Activated naive CD4-positive, alpha-beta T cell treated with anti-CD3 and anti-CD28 coated beads for 36 hours (primary cell): ENCODE results near the gene HID1. TPM values are rescaled to one million over a fixed set of nuclear protein-coding genes. Genes with fewer than 3 reads are reported as not detected.

Experiments used
- CTCF ChIA-PET: fragments of 350-600 bp; sonication (Branson Sonifier 250); formaldehyde crosslinking; loops from one replicate; lab custom pipeline; 2021; ENCODE audit warnings: antibody characterized with exemption; lab: Charles Lee
- DNase-seq: peaks from one replicate; pipeline ENCODE4 v3.0.0-alpha.2; 2020
- H3K27ac Mint-ChIP-seq: one replicate; pipeline ENCODE4 v1.8.0; 2021; ENCODE audit warnings: mild to moderate bottlenecking, mixed read lengths
- H3K27me3 Mint-ChIP-seq: one replicate; pipeline ENCODE4 v1.8.0; 2021; ENCODE audit warnings: low read depth, mixed read lengths
- H3K36me3 Mint-ChIP-seq: one replicate; pipeline ENCODE4 v1.8.0; 2021; ENCODE audit warnings: low read depth, mixed read lengths
- H3K4me1 Mint-ChIP-seq: one replicate; pipeline ENCODE4 v1.8.0; 2021; ENCODE audit warnings: low read depth, mixed read lengths
- H3K4me3 Mint-ChIP-seq: one replicate; pipeline ENCODE4 v1.8.0; 2021; ENCODE audit warnings: mild to moderate bottlenecking, moderate library complexity, mixed read lengths
- H3K9me3 Mint-ChIP-seq: one replicate; pipeline ENCODE4 v1.8.0; 2021; ENCODE audit warnings: mixed read lengths
- intact Hi-C: fragments of 100-400 bp; cut with micrococcal nuclease; formaldehyde crosslinking; loops from one replicate; pipeline ENCODE4 v1.15.1; 2023
- total RNA-seq, 2 experiments: library from RNA; stranded (reverse); gene quantifications; one replicate each; pipeline ENCODE4 v1.2.3, GENCODE V29; 2021

HID1 gene
- total RNA-seq, 2 experiments from 2014 or later: 0.91 to 1.6 TPM

DNA sequence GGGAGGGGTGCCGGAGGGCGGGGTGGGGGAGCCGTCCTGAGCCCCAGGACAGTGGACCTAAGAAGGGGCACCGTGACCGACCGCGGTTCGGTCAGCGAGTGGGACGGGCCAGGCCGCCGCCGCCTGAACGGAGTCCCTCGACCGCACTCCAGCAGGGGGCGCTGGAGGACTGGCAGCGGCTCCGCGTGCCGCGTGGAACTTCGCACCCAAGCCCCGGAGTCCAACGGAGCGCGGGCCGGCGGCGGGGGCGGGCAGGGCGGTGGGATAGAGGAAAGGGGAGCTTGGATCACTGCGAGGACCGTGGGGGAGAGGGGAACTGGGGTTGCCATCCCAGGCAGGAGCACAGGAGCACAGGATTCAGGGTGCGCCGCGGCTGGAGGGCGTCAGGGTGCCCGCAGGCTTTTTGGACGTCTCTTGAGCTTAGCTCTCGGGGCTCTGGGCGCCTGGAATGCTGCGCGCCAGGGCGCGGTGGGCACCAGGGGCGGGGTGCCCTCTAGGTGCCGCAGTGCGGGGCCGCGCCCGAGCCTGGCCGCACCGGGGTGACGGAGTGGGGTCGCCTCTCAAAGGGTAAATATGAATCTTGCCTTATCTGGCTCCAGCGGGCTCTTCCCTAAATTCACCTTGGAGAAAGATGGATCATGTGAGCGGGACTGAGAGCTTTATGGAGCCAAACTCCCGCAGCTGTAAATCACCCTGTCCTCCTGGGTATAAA is 48.9 kb downstream of the HID1 start:
- H3K27ac Mint-ChIP-seq: no peak overlapping the region
- CTCF ChIA-PET: interaction anchor here (0.5 to 4.6 kb wide), 10 partner anchors 10 to 279 kb away, joined by 3 to 35 read pairs (median 6); partner anchors contain the start of gene MRPL58
- intact Hi-C loops: loop anchor here (1.0 kb wide), 1 partner anchor 37 kb away; no protein-coding TSS in a partner anchor
- no peaks in the 10 kb centered on the region for H3K36me3 Mint-ChIP-seq
- no peaks in the 10 kb centered on the region for H3K9me3 Mint-ChIP-seq
- H3K4me1 Mint-ChIP-seq: peaks cover 9% of the 10 kb centered on the region
- H3K4me3 Mint-ChIP-seq: no peak overlapping the region
- DNase-seq: peak; percentile 75
- peaks cover 42% of the 10 kb centered on the region for H3K27me3 Mint-ChIP-seq

DNA sequence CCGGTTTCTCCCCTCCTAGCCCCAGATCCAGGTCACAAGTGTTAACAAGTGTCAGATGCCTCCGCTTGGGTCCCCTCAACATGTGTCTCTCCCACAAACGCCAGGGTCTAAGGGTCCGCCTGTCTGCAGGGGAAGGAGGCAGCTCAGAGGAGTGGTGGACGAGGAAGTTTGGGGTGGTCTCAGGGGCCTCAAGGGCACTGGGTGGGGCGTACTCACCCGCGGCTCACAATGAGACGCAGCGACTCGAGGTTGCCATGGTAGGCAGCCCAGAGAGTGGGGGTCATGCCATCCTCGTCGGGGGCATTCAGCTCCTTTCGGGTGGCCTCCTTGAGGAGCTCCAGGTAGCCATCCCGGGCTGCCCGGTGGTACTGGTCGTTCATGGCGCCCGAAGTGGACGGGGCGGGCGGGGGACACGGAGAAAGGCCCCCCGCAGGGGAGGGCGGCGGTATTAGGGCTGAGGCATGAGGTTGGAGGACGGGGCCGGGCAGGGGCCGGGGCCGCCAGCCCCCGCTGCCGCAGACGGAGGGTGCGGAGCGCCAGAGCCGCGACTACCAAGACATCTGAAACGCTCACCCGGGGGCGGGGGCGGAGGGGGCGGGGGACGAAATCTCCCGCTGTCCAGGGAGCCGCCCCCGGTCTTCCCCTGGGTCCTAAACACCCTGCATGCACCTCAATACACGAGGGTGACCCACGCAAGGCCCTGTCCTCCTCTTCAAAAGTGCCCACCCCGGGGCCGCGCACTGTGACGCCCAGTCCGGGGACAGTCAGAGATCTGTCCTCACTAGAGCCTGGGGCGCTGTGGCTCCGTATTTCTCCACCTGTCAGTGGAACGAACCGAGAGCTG is 49.6 kb downstream of the HID1 start, which contains the start of gene USH1G:
USH1G (minus strand) TSS at position 562 of the 844 bp plus-strand sequence; CDS start at position 380, 182 bp downstream.
- CTCF ChIA-PET: interaction anchor here (0.8 to 4.6 kb wide), 9 partner anchors 10 to 149 kb away, joined by 3 to 35 read pairs (median 6); partner anchors contain the start of gene MRPL58
- intact Hi-C loops: loop anchor here (1.0 kb wide), 1 partner anchor 37 kb away; no protein-coding TSS in a partner anchor
- Mint-ChIP-seq H3K36me3 (no peaks in the 10 kb centered on the region), H3K27me3 (peaks cover 44% of the 10 kb centered on the region), H3K4me1 (peaks cover 9% of the 10 kb centered on the region), H3K9me3 (no peaks in the 10 kb centered on the region), H3K4me3 (no peak within 1 kb of the TSS), H3K27ac (no peak within 1 kb of the TSS)
- DNase-seq: no peak

- intact Hi-C loops: no loop called here
- Mint-ChIP-seq H3K4me1 (peaks cover 9% of the 10 kb centered on the region), H3K9me3 (no peaks in the 10 kb centered on the region), H3K27me3 (peaks cover 44% of the 10 kb centered on the region), H3K27ac (no peak overlapping the region), H3K4me3 (no peak overlapping the region), H3K36me3 (no peaks in the 10 kb centered on the region)
- CTCF ChIA-PET: interaction anchor here (0.8 to 4.6 kb wide), 7 partner anchors 9 to 150 kb away, joined by 3 to 35 read pairs (median 6); partner anchors contain the start of gene MRPL58
- no peak for DNase-seq
These were observed 50.4 kb downstream of the HID1 start for GRCh38 chr17:74922172-74922571.

DNA sequence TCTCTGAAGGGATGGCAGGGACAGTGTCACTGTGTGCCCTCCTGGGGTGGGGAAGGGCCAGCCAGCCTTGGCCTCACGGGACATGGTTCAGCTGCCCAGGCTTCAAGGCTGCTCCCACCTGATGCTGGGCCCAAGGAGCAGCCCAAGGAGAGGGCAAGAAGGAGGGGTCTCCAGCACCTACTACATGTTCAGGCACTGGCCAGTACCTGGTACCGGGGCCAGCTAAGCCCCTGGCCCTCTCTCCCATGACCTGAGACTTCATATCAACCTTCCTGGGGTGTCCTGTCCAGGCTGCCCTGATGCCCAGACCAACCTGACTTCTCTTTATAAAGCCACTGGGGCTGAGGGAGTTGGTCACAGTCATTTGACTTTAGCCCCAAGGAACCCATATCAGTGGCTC is 50.8 kb downstream of the HID1 start:
- peaks cover 44% of the 10 kb centered on the region for H3K27me3 Mint-ChIP-seq
- no peaks in the 10 kb centered on the region for H3K9me3 Mint-ChIP-seq
- DNase-seq: no peak
- intact Hi-C loops: no loop called here
- H3K4me1 Mint-ChIP-seq: peaks cover 9% of the 10 kb centered on the region
- no peak overlapping the region for H3K27ac Mint-ChIP-seq
- CTCF ChIA-PET: interaction anchor here (1.1 to 4.6 kb wide), 4 partner anchors 31 to 280 kb away, joined by 3 to 35 read pairs (median 16); no protein-coding TSS in a partner anchor
- H3K4me3 Mint-ChIP-seq: no peak overlapping the region
- no peaks in the 10 kb centered on the region for H3K36me3 Mint-ChIP-seq

- DNase-seq: no peak
- intact Hi-C loops: no loop called here
- CTCF ChIA-PET: interaction anchor here (1.1 to 4.4 kb wide), 2 partner anchors 40 to 281 kb away, joined by 3 to 30 read pairs; no protein-coding TSS in a partner anchor
- no peak overlapping the region for H3K27ac Mint-ChIP-seq
- H3K27me3 Mint-ChIP-seq: peaks cover 42% of the 10 kb centered on the region
- peaks cover 9% of the 10 kb centered on the region for H3K4me1 Mint-ChIP-seq
- no peaks in the 10 kb centered on the region for H3K9me3 Mint-ChIP-seq
- H3K4me3 Mint-ChIP-seq: no peak overlapping the region
- H3K36me3 Mint-ChIP-seq: no peaks in the 10 kb centered on the region
These were observed 51.4 kb downstream of the HID1 start for GRCh38 chr17:74921026-74921681.

DNA sequence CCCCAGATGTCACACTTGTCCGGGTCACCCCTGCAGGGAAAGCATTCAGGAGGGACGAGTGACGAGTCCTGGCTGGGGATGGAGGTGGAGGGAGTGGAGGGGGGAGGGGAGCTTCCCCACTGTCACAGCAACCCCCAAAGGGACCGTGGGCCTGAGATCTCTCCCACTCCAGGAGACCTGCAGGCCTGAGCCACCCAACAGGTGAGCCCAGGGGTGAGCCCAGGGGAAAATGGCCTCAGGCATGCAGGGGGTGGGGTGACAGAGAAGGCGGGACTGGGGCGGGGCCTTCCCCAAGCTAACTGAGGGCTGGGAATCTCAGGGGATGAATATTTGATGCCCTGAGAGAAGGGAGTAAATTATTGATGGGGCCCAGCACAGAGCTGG is 51.9 kb downstream of the HID1 start:
- Mint-ChIP-seq H3K4me1 (peaks cover 9% of the 10 kb centered on the region), H3K36me3 (no peaks in the 10 kb centered on the region), H3K27me3 (peaks cover 38% of the 10 kb centered on the region), H3K4me3 (no peak overlapping the region), H3K9me3 (no peaks in the 10 kb centered on the region), H3K27ac (no peak overlapping the region)
- CTCF ChIA-PET: interaction anchor here (1.1 to 4.4 kb wide), 3 partner anchors 40 to 281 kb away, joined by 3 to 30 read pairs (median 3); no protein-coding TSS in a partner anchor
- intact Hi-C loops: no loop called here
- DNase-seq: no peak

- intact Hi-C loops: no loop called here
- CTCF ChIA-PET: interaction anchor here (1.1 to 2.3 kb wide), 2 partner anchors 38 to 40 kb away, joined by 3 to 21 read pairs; no protein-coding TSS in a partner anchor
- Mint-ChIP-seq H3K36me3 (no peaks in the 10 kb centered on the region), H3K27me3 (peaks cover 35% of the 10 kb centered on the region), H3K9me3 (no peaks in the 10 kb centered on the region), H3K27ac (no peak overlapping the region), H3K4me3 (no peak overlapping the region), H3K4me1 (peaks cover 9% of the 10 kb centered on the region)
- DNase-seq: no peak
These were observed 52.3 kb downstream of the HID1 start for GRCh38 chr17:74920306-74920620.

GRCh38 chr17:74919440-74920305 is 52.9 kb downstream of the HID1 start:
- Mint-ChIP-seq H3K27me3 (peaks cover 29% of the 10 kb centered on the region), H3K9me3 (no peaks in the 10 kb centered on the region), H3K4me3 (no peak overlapping the region), H3K36me3 (no peaks in the 10 kb centered on the region), H3K27ac (no peak overlapping the region), H3K4me1 (peaks cover 9% of the 10 kb centered on the region)
- peak; percentile 36 for DNase-seq
- intact Hi-C loops: no loop called here
- CTCF ChIA-PET: interaction anchor here (0.9 to 2.3 kb wide), 3 partner anchors 39 to 41 kb away, joined by 3 to 21 read pairs (median 7); no protein-coding TSS in a partner anchor

DNA sequence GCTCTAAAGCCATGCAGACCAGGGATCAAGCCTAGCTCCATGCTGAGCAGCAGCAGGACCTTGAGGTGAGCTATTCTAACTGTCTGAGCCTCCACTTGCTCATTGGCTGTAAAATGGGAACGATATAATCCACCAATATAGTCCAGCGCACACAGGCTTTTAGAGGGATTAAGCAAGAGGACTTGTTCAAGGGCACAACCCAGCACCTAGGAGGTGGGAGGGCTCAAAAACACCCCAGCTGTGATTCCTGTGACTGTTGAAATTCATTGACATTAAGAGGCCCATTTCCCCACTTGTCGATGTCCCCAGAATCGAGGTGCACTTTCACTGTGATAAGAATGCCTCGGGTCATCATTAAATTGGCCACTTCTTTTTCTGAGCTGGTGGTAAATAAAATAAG is 53.7 kb downstream of the HID1 start:
- H3K27me3 Mint-ChIP-seq: peaks cover 24% of the 10 kb centered on the region
- H3K9me3 Mint-ChIP-seq: no peaks in the 10 kb centered on the region
- H3K4me3 Mint-ChIP-seq: no peak overlapping the region
- H3K36me3 Mint-ChIP-seq: no peaks in the 10 kb centered on the region
- H3K27ac Mint-ChIP-seq: no peak overlapping the region
- no peak for DNase-seq
- intact Hi-C loops: no loop called here
- CTCF ChIA-PET: interaction anchor here (0.9 to 2.3 kb wide), 2 partner anchors 40 to 42 kb away, joined by 7 to 21 read pairs; no protein-coding TSS in a partner anchor
- peaks cover 5% of the 10 kb centered on the region for H3K4me1 Mint-ChIP-seq

GRCh38 chr17:74917430-74917829 is 55.1 kb downstream of the HID1 start:
- Mint-ChIP-seq H3K9me3 (no peaks in the 10 kb centered on the region), H3K27me3 (peaks cover 16% of the 10 kb centered on the region), H3K4me1 (peaks cover under 1% of the 10 kb centered on the region), H3K4me3 (no peak overlapping the region), H3K27ac (no peak overlapping the region), H3K36me3 (no peaks in the 10 kb centered on the region)
- intact Hi-C loops: no loop called here
- no peak for DNase-seq
- CTCF ChIA-PET: no interaction called here

DNA sequence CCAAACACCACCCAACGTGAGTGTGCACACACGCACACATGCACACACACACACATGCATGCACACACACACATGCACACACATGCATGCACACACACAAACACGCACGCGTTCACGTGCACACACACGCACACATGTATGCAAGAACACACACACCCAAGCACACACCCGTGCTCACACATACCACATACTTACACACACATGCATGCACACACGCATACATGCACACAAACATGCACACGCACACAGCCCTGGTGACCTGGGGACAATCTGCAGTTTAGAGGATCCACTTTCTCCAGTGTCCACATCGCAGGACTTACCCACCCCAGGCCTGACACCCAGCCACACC is 55.7 kb downstream of the HID1 start:
- CTCF ChIA-PET: interaction anchor here (0.6 kb wide), 1 partner anchor 140 kb away, joined by 3 read pairs; no protein-coding TSS in a partner anchor
- no peak for DNase-seq
- Mint-ChIP-seq H3K9me3 (no peaks in the 10 kb centered on the region), H3K4me3 (no peak overlapping the region), H3K27me3 (peaks cover 12% of the 10 kb centered on the region), H3K27ac (no peak overlapping the region), H3K4me1 (no peaks in the 10 kb centered on the region), H3K36me3 (no peaks in the 10 kb centered on the region)
- intact Hi-C loops: no loop called here
